Measurements from ENCODE around the gene CASZ1. TPM values are rescaled to one million over a fixed set of nuclear protein-coding genes. Genes with fewer than 3 reads are reported as not detected.
A peak's percentile ranks its signal among the peaks of the same experiment; 100 is the strongest.

CASZ1 gene
- total and polyA plus RNA-seq, 9 of the 15 experiments (the other 6 are each of a cell fraction or from before 2014, with no cell fraction given) = 0.01 to 4.0 (median 0.76) TPM; not detected in 1

GRCh38 chr1:10690484-10690883 is 106.0 kb downstream of the CASZ1 start (continued):
- peak; percentile 61; the same call in 1 of the 2 replicates for TF ChIP-seq ZNF431 (CRISPR knock-in tag; IDR thresholded peaks at IDR 0.05)
- TF ChIP-seq HMGN3 (IDR thresholded peaks at IDR 0.05; ENCODE audit: borderline replicate concordance, extremely low read depth, insufficient read length, low read depth, low read length) = no peak
- peak in 1 of 3 experiments; percentile 15 for TF ChIP-seq YY1 (IDR thresholded peaks at IDR 0.05; ENCODE audit: borderline replicate concordance in 1 of 3, control insufficient read depth in 1 of 3, extremely low read depth in 1 of 3, insufficient read depth in 3 of 3, insufficient read length in 1 of 3, insufficient replicate concordance in 2 of 3, low read depth in 1 of 3, low read length in 2 of 3)
- TF ChIP-seq ZKSCAN1 (IDR thresholded peaks at IDR 0.05; ENCODE audit: low read depth, low read length) = 0 out of 2 replicates have a peak, but pooled peaks have one; percentile 14
- TF ChIP-seq USF2 (CRISPR knock-in tag; IDR thresholded peaks at IDR 0.05) = no peak
- peak; percentile 87 for TF ChIP-seq MAX (CRISPR knock-in tag; IDR thresholded peaks at IDR 0.05)
- TF ChIP-seq HINFP (tag; conservative IDR thresholded peaks at IDR 0.05; ENCODE audit: low read depth) = no peak
- peak; percentile 91 for TF ChIP-seq NR2C1 (IDR thresholded peaks at IDR 0.05)
- TF ChIP-seq NR2C1 (tag; IDR thresholded peaks at IDR 0.05) = peak; percentile 95
- no peak for TF ChIP-seq HES1 (IDR thresholded peaks at IDR 0.05; ENCODE audit: low read depth)
- TF ChIP-seq ZNF589 (CRISPR knock-in tag; IDR thresholded peaks at IDR 0.05; ENCODE audit: low read depth) = no peak
- no peak for TF ChIP-seq PYGO2 (tag; IDR thresholded peaks at IDR 0.05)
- no peak for TF ChIP-seq COPS2 (conservative IDR thresholded peaks at IDR 0.05)
- TF ChIP-seq RBM14 (IDR thresholded peaks at IDR 0.05; ENCODE audit: borderline replicate concordance, insufficient read depth, low read depth, low read length) = no peak
- TF ChIP-seq CTBP1 (IDR thresholded peaks at IDR 0.05; ENCODE audit: borderline replicate concordance) = 0 out of 2 replicates have a peak, but pooled peaks have one; percentile 41
- no peak for TF ChIP-seq ETV5 (CRISPR knock-in tag; IDR thresholded peaks at IDR 0.05; ENCODE audit: low read depth)
- TF ChIP-seq RBBP5 (IDR thresholded peaks at IDR 0.05; ENCODE audit: borderline replicate concordance, insufficient read depth, low read length, poor library complexity, severe bottlenecking) = no peak
- TF ChIP-seq NR2C2 (CRISPR knock-in tag; IDR thresholded peaks at IDR 0.05) = peak; percentile 90
- TF ChIP-seq NR2C2 (tag; IDR thresholded peaks at IDR 0.05) = peak; percentile 89
- no peak for TF ChIP-seq ZBTB26 (CRISPR knock-in tag; IDR thresholded peaks at IDR 0.05)
- no peak for TF ChIP-seq ZNF511 (CRISPR knock-in tag; IDR thresholded peaks at IDR 0.05)
- TF ChIP-seq ELF2 (CRISPR knock-in tag; IDR thresholded peaks at IDR 0.05) = no peak
- peak in 1 of 2 experiments; percentile 53; a peak in 2 of 4 replicates for TF ChIP-seq RAD21 (CRISPR knock-in tag; conservative IDR thresholded peaks at IDR 0.05 in 1 of 2, IDR thresholded peaks at IDR 0.05 in 1 of 2)
